Inferior parietal cortex (tissue), 1 donor: ENCODE measurements around the gene SCNN1A.

ENCODE experiments used
- DNase-seq: peaks from one replicate; pipeline ENCODE4 v3.0.0-alpha.2; 2016; ENCODE audit errors: extremely low spot score

Gene SCNN1A

DNA sequence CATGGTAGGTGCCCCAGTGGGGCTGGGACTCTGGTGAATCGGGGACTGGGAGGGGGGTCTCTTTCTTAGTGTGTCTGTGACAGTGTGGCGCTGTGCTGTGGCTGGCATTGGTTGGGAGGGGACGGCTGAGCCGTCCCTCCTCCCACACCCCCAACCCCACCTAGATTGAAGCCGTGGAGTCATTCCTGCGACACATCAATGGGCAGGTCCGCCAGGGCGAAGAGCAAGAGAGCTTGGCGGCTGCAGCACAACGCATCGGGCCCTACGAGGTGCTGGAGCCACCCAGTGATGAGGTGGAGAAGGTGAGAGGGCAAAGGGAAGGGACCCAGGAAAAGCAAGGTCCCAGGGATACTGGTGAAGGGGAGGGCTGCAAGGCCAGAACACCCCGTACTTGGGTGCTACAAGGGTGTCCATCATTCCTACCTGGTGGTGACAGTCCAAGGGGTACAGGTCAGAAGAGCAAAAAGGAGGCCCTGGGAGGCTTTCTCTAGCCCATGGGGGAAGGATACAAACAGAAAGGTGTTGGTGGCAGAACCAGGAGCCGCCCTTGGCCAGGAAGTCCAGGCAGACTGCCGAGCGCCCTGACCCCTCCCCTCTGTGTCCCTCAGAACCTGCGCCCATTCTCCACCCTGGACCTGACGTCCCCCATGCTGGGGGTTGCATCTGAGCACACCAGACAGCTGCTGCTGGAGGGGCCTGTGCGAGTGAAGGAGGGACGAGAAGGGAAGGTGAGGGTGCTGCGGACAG is 57.5 kb downstream of the SCNN1A start:
- DNase-seq = no peak

DNA sequence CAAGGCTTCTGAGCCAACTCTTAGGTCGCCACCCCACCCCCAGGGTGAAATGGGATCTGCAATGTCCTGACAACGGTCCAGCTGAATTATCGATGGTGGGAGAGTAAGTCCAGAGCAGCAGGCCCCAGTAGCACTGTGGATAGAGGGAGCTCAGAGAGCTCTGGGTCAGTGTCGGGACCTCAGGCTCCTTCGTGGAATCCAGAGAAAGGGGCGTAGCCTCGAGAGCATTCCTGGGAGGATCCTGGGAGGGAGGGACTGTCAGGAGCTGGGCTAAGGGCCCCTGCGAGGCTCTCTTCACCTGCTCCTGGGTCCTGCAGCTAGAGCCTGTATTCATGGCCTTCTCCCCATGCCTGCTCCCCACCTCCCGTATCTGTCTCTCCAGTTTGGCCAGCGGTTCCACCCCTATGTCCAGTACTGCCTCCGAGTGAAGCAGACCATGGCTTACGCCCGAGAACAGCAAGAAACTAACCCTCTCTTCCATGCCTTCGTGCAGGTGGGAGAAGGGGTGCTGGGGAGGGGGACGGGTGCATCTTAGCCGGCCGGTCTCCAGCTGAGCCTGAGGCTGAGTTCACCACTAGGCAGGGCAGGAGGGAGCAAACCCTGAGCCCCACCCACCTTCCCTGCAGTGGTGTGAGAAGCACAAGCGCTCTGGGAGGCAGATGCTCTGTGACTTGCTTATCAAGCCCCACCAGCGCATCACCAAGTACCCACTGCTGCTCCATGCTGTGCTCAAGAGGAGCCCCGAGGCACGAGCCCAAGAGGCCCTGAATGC is 58.3 kb downstream of the SCNN1A start:
- DNase-seq = no peak

GRCh38 chr12:6315704-6316597 is 59.4 kb downstream of the SCNN1A start:
- no peak for DNase-seq

- no peak for DNase-seq
Observed at GRCh38 chr12:6315184-6315583, 60.2 kb downstream of the SCNN1A start.

DNA sequence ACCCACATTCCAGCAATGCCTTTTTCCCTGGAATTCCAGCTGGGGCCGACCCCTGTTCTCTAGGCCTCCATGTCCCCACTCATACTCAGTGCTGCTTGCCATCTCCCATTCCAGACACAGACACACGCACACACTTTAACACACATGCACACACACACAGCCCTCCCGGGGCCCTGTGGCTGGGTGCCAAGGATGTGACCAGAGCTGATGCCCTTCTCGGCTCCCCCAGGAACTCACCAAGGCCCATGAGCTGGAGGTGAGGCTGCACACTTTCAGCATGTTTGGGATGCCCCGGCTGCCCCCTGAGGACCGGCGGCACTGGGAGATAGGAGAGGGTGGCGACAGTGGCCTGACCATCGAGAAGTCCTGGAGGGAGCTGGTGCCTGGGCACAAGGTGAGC is 60.6 kb downstream of the SCNN1A start:
- DNase-seq = no peak

- no peak for DNase-seq
Observed at GRCh38 chr12:6313326-6313940, 61.9 kb downstream of the SCNN1A start.

GRCh38 chr12:6312529-6313325 is 62.6 kb downstream of the SCNN1A start:
- DNase-seq = no peak

DNA sequence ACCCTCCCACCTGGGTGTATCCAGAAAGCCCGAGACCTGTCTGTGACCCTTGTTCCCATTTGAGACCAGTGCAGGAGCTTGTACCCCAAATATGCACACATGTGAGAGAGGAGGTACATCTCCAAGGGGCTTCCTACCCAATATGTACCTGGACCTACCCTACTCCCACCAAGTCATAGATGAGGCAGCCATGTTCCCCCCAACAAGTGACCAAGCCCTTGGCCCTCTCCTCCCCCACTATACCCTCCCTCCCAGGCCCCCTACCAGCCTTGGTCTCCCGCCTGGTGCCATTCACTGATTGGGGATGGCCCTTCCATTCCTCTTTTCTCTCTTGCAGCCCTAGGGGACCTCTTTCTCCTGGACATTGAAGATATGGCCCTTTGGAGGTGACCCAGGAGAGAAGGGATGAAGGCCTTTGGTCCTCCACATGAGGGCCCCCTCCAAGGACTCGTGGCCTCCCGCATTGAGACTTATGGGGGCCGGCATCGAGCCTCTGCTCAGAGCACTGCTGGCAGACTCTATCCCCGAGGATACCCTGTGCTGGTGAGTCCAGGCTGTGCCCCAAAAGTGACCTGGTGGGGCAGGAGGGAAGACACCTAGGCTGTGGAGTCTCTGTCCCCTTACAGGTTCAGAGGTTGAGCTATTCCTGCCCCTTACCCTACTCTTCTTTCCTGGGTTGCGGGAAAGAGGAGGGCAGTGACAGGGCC is 63.4 kb downstream of the SCNN1A start:
- no peak for DNase-seq

GRCh38 chr12:6310771-6311610 is 64.4 kb downstream of the SCNN1A start:
- DNase-seq = no peak

DNA sequence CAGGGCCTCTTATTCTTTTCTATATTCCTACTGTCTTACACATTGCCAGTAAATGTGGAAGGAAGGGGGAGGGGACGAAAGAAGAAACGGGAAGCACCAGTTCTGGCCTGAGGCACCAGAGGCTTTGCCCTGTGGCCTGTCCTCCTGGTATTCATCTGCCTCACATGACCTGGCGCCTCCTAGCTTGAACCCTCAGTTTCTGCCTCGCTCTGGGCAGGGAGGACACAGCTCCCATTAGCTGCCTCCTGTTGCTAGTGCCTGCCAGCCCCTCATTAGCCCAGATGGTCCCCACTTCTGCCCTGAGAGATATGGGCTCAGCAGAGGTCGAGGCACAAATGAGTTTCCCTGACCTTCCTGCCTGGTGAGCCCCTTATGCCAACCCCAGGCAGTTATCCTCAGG is 67.8 kb downstream of the SCNN1A start:
- DNase-seq = no peak

- DNase-seq = no peak
Observed at GRCh38 chr12:6306599-6307220, 68.7 kb downstream of the SCNN1A start.

GRCh38 chr12:6306151-6306550 is 69.2 kb downstream of the SCNN1A start:
- DNase-seq = no peak

DNA sequence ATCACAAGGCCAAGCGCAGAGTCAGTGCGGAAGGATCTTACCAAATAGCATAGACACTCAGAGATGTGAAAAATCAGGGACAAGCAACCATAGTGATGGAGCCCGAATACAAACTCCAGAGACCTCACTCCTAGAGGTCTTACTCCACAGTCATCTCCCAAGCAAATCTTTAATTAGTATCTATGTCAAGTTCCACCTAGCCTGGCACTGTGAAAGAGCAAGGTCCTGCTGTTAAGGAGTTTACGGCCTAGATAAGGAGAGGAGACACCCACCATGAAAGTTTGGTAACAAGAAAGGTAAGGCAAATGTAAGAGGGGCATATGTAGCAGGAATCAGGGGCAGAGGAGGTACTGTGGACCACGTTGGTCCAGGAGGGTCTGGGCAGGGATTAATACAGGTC is 72.3 kb downstream of the SCNN1A start:
- no peak for DNase-seq

DNA sequence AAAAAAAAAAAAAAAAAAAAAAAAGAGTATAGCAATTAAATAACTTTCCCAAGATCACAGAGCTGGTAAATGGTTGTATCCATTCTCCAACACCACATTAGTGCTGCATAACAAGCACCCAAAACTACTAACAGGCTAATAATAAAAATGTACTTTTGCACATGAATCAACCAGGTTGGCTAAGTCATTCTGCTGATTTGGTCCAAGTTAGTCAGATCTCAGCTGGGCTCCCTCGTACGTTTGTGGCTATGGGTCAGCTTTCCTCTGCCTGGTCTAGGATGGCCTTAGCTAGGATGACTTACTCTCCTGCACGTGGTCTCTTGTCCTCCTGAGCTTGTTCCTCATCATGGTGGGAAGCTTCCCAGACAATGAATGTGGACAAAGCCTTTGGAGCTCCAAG is 72.7 kb downstream of the SCNN1A start:
- no peak for DNase-seq

DNA sequence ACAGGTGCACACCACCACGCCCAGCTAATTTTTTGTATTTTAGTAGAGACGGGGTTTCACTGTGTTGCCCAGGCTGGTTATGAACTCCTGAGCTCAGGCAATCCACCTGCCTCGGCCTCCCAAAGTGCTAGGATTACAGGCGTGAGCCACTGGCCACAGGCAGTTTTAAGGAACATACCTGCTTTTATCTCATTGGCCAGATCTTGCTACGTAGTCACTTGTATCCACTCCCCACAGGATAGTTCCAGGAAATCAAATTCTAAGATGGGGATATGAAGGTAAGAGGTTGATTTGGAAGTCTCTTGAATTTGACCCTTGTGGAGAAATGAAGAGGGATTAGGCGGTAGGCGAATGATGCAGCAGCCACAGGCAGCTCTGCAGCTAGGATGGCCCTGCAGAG is 73.6 kb downstream of the SCNN1A start:
- DNase-seq = no peak

DNA sequence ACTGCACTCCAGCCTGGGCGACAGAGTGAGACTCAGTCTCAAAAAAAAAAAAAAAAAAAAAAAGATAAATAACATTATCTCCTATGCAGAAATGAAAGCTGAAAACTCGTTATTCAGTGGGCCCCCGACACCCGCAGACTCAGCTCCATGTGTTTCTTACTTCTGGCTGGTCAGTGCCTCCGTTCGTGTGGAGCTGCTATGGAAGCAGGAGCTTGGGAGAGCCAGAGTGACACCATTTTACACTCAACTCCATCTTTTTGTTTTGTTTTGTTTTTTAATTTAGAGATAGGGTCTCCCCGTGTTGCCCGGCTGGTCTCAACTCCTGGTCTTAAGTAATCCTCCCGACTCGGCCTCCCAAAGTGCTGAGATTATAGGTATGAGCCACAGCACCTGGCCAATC is 78.2 kb downstream of the SCNN1A start:
- no peak for DNase-seq
